ENCODE data around the gene SCUBE1.
"Not testable (repeated sequence)": the region's sequence is repeated elsewhere in the genome, so short reads cannot be mapped to it uniquely, and the experiment has no call there.

Gene SCUBE1

GRCh38 chr22:43355688-43356087 is 12.5 kb upstream of the SCUBE1 start:
- not testable (repeated sequence) for DNase-seq

- DNase-seq: no peak
These were observed 8.8 kb upstream of the SCUBE1 start for GRCh38 chr22:43351966-43352345.

- DNase-seq: no peak
These were observed 6.5 kb upstream of the SCUBE1 start for GRCh38 chr22:43349636-43350035.

GRCh38 chr22:43346521-43346929 is 3.4 kb upstream of the SCUBE1 start:
- DNase-seq: no peak

- no peak for DNase-seq
These were observed 2.7 kb upstream of the SCUBE1 start for GRCh38 chr22:43345761-43346301.

GRCh38 chr22:43345356-43345755 is 2.2 kb upstream of the SCUBE1 start:
- no peak for DNase-seq

- DNase-seq: no peak
These were observed 1.3 kb upstream of the SCUBE1 start for GRCh38 chr22:43344520-43344787.

GRCh38 chr22:43343670-43344519 is 723 bp upstream of the SCUBE1 start:
- DNase-seq: no peak

- no peak for DNase-seq
These were observed 568 bp downstream of the SCUBE1 start for GRCh38 chr22:43342347-43343261.

GRCh38 chr22:43341565-43341964 is 1.6 kb downstream of the SCUBE1 start:
- no peak for DNase-seq

GRCh38 chr22:43338766-43339345 is 4.3 kb downstream of the SCUBE1 start:
- no peak for DNase-seq

GRCh38 chr22:43337946-43338345 is 5.2 kb downstream of the SCUBE1 start:
- DNase-seq: no peak

- DNase-seq: no peak
These were observed 5.8 kb downstream of the SCUBE1 start for GRCh38 chr22:43337385-43337784.

GRCh38 chr22:43334378-43334777 is 8.8 kb downstream of the SCUBE1 start:
- no peak for DNase-seq

- no peak for DNase-seq
These were observed 9.2 kb downstream of the SCUBE1 start for GRCh38 chr22:43333978-43334377.

GRCh38 chr22:43333156-43333555 is 10.0 kb downstream of the SCUBE1 start:
- no peak for DNase-seq

GRCh38 chr22:43331698-43332097 is 11.5 kb downstream of the SCUBE1 start:
- DNase-seq: no peak

GRCh38 chr22:43331069-43331451 is 12.1 kb downstream of the SCUBE1 start:
- DNase-seq: no peak

- DNase-seq: no peak
These were observed 12.7 kb downstream of the SCUBE1 start for GRCh38 chr22:43330178-43331068.

- DNase-seq: no peak
These were observed 14.1 kb downstream of the SCUBE1 start for GRCh38 chr22:43329061-43329460.

GRCh38 chr22:43327157-43327438 is 16.1 kb downstream of the SCUBE1 start:
- DNase-seq: no peak

GRCh38 chr22:43326331-43327156 is 16.6 kb downstream of the SCUBE1 start:
- no peak for DNase-seq
